Activated CD4-positive, alpha-beta T cell treated with anti-CD3 and anti-CD28 coated beads, Interleukin-2, amount 50 U/mL, for 24 hours (primary cell): ENCODE measurements around the gene KLC1.

Source experiments
- DNase-seq, 2 donors: peaks; one replicate each; pipeline ENCODE4 v3.0.0-alpha.2; 2020; ENCODE audit warnings: low read depth in 1 of 2, low spot score in 1 of 2

The KLC1 gene

DNA sequence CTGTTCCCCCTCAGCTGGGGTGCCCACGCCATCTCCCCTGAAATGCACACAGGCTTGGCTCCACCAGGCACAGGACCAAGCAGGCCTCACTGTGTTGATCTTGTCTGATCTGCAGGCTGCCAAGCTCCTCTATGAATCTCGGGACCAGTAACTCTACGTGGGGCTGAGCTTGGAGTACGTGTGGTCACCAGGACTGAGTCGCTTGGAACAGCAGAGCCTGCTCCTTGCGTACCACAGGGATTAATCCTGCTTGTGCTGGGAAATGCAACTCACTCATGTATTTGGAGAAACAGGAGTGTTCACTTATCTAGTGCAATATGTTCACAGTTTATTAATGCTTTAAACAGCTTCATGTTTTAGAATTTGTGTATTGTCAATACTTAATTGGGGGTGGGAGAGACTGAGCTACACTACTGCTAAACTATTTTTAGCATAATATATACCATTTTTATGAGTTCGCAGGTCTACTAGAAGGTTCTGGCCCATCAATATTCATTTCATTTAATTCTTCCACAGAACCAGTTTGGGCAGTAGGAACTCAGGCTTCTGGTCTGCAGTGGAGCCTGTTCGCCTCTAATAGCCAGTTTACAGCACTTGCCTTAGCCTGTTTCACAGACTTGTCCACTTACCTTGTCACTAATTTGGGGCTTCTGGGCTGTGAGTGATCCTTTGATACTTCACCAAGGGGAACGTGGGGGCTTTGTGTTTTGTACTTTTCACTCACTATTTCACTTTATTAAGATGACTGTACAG lies 104.0 kb downstream of the KLC1 start:
- DNase-seq = no peak

DNA sequence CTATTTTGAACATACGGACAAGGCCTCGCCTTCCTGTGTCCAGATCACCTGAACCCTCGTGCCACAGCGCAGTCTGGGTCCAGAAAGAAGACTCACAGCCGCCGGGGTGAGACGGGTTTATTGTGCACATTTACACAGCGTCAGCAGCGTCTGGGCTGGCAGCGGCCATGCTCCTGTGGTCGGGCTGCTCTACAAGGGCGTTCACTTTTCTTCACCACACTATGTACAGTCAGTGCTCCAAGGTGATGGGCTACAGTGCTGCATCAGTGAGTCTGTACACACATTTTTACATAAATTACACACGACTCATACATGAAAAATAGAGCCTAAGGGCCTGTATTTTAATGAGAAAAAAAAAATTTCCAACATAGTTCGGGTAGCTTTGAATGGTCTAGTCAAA lies 104.6 kb downstream of the KLC1 start:
- no peak for DNase-seq

DNA sequence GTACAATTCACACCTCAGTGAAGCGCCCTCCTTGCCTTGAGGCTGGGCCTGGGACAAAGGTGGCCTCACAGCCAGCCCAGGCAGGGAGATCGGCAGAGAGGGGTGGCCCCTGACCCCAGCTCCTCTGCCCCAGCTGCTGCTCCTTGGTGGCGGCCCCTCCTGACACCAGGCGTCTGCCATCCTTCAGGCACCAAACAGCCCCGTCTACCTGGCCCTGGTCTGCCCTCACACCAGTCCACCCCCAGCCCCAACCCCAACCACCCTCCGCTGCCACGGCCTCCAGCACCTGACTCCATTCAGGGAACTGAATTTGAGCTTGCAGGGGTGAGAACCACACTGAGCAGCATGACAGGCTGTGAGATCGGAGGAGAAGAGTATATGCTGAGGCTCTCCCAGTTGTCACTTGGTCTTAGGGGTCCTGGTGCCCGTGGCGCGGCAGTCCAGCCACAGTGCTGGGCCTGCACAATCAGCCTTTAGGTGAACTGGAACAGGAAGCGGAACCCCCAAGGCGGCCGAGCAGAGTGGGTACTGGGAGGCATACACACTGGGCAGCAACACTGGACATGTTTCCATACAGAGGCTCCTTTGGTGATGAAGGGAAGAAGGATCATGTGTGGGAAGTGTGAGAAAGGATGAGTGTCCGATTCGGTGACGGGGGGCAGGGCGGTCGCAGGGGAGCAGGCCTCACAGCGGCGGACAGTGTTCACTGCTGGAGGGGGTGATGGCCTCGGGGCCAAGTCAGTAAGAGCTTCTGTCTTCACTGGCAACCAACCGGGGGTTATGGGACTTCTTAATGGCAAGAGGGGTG lies 105.3 kb downstream of the KLC1 start:
- DNase-seq = no peak

DNA sequence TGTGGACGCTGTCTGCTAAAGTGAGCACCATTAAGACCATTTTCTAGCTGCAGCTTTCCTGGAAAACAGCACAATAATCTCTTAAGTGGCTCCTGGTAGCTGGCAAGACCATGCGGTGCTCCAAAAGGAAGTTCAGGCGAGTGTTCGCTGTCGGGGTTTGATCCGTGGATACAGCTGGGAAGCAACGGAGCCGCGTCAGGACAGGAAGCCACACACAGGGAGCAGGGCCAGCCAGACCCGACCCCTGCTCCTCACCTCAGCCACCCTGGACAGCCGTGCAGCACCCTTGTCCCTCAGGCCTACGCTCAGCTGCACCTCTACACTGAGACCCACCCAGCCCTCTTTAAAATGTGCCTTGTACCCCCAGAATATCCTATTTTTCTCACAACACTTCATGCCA lies 106.0 kb downstream of the KLC1 start:
- DNase-seq = no peak

DNA sequence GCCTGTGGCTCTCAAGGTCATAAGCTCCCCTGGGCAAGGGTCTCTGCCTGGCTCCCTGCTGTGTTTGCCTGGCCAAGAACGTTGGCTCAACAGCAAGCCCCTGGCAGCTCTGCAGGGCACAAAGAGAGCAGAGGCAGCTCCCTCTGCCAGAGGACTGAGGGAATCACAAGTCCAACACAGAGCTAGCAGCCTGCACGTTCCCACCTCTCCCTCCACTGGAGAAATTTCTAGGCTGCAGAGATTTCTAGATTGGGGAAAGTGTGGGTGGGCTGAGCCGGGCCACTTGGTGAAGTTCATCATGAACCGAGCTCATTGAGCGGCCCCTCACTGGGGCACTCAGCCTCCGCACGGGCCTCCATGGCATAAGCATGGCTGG lies 106.4 kb downstream of the KLC1 start:
- no peak for DNase-seq

DNA sequence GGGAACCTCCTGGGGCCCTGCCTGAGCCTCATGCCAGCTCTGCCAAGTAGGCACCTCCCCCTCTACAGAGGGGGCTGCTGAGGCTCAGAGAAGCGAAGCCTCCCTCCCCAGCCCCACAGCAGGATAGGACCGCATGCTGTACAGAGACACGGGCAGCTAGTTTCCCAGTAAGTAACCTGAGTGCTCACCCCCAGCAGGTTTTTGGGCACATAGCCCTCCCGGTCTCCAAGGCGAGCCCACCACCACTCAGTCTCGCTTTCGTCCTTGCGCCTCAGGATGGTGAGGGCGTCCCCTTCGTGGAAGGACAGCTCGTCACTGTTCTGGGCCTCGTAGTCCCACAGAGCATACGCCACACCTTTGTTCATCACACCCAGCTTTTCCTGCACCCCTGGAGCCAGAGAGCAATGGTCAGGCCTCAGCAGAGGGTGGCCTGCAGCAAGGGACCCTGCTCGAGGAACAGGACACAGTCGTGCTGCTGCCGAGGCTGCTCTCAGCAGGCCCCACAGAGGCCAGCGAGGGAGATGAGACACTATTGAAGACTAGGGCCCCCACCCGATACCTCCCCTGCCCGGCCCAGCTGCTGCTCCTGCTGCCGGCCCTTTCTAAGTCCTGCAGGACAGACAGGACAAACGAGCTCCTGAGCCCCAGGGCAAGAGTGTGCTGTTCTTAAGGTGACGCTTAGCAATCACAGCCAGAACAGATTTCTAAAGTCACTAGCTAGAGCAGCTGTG lies 107.0 kb downstream of the KLC1 start:
- DNase-seq = no peak

DNA sequence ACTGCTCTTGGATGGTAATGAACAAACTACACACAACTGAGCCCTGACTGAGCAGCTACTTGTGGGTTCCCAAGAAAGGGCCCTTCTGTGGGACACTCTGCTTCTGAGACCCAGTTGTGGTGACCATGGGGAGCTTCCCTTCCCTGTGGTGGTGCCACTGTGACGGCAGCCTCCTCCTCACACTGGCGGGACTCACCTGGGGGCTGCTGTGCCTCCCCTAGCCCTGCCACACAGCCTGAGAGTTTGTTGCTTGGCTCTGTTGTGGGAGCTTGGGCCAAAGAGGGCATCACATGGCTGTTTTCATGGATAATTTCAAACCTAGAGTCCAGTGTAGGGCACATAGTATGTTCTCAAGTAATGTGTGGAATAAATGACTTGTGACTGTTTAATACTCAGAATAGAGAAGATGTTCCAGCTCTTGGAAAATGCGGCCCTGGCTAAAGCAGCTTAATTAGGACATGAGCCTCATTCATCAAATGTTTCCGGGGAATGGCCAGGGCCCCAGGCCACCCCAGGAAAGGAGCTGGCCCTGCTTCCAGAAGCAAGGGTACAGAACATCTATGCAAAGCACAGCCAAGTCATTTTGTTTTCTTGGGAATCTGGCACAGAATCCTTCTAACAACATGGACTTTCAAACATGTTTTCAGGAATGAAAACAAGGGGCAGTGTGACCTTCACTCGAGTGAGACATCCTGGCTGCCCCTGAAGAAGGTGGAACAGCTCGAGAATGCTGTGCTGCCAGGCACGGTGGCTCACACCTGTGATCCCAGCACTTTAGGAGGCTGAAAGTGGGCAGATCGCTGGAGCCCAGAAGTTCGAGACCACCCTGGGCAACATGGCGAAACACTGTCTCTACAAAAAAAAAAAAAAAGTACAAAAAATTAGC lies 107.8 kb downstream of the KLC1 start:
- no peak for DNase-seq

DNA sequence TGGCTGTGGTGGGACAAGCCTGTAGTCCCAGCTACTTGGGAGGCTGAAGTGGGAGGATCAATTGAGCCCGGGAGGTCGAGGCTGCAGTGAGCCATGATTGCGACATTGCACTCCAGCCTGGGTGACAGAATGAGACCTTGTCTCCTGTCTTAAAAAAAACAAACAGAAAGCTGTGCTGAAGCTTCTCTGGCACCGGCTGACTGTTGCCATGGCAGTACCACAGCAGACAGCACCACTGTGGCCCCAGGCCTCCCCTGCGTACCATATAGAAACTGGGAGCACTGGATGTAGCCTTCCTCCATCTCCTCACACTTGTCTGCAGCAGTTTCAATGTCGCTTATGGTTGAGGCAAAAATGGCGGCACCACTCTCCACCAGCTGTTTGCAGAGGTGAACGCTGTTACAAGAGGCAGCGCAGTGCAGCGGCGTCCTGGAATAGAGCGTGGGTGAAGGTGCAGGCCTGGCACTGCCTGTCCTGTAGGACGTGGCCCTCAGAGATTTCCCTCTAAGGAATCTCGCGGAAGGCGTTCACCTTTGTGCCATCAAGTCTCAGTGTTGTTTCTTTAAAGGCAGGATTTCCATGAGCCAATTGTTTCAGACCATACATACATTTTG lies 108.5 kb downstream of the KLC1 start:
- no peak for DNase-seq

DNA sequence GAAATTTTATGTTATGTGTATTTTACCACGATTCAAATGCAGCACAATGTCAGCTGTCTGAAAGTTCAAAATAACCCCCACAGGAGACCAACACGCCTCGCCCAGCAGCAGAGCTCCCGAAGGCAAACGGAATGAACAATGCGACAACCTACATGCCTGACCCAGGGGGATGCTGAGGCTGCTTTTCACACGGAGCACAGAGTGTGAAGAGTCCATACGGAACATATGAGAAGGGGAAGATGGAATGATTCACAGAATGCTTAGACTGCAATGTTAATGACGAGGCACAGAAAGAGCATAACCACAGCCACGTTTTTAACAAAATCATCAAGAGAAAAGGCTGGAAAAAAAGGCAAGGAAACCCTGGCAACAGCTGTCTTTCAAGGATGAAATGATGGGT lies 109.2 kb downstream of the KLC1 start:
- DNase-seq = no peak

DNA sequence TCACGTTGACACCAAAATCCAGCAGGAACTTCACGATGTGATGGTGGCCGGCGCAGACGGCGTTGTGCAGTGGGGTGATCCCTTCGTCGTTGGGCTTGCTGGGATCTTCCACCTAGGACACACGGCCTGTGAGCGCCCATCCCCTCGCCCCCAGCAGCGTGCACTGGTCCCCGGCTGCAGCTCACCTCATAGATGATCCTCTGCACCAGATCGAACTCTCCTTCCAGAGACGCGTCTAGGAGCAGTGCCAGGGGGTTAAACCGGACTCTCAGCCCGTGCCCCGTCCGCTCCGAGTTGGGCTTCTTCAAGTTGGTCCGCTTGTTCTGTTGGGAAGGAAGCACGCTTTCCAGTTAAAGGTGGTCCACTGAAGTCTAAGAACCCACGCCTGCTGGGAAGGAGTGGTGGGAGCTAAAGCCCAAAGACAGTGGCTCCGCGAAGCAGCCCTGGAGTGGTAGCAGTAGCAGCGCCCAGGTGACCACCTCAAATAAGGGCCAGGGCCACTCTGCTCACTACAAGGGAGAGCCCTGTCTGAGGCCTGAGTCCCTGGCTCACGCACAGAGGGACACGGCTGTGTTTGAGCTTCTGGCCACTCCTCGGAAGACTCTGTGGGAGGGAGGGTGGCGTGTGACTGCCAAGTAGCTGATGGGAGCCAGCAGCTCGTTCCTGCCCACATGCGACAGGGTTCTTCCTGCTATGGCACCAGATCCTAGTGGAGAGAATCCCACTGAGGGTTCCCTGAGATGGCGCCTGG lies 109.9 kb downstream of the KLC1 start:
- no peak for DNase-seq

DNA sequence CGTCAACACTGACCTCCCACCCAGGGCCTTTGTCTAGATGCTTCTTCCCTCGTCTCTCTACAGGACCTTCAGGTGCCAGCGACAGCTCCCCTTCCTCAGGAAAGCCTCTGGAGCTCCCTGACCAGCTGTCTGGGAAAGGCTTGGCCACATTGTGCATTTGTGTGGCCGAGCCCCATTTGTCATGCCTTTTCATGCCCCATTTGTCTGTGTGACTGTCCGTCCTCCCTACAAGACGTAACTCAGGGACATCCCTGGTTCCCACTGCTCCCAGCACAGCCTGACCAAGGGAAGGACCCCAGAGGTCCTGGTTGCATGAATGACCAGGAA lies 110.4 kb downstream of the KLC1 start:
- no peak for DNase-seq

DNA sequence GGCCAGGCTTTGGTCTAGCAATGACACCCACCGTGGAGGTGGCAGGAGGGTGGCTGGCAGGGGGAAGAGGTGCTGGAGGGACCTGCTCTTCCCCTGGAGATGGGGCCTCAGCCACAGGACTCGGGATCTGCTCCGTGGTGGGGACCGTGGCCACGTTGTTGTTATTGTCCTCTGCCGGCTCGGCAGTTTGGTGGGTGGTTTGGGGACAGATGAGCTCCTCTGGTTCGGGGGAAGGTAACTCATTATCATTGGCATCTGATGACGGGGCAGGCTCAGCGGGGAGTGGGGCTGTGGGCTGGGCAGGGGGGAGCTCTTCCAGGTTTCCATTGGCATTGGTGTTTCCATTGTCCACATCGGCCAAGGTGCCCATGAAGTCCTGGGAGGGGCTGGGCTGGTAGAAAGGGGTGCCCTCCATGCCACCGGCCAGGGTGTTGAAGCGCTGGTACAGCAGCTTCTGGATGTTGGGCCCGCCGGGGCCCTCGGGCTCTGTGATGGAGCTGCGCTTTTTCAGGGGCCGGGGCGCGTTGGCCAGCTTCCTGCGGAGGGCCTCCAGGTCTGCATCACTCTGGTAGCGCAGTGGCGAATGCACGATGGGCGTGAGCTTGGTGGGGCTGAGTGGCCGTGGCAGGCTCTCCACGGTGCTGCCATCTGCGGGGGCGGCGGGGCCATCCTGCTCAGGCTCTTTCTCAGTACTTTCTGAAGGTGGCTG lies 110.9 kb downstream of the KLC1 start:
- no peak for DNase-seq

DNA sequence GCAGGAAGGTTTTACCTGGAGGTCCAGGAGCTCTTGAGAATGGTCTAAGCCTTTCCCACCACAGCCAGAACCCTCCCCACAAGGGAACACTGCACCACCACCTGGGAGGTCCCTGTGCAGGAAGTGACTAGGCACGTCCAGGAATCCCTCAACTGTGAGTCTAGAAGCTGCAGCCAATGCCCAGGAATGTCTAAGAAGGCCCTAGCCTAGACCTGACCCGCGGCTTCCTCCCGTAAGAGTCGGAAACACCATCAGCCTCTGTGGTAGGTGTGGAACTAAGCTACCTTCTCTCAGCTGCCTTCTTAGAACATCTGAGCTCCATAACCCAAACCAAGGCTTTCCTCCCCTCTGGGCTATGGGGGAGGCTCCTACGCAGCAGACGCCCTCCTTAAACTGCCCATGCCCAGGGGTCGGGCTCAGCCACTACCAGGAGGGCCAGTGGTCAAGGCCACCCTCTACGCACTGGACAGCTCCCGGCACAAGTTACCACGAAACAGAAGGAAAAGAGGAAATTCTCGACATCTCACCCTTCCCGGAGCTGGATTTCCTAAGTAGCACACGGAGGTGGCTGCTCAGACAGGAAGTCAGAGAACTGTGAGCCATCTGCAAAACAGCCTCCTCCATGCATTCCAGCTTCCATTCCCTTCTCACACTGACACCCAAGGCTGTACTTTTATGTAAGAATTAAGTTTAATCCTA lies 112.1 kb downstream of the KLC1 start:
- DNase-seq = no peak

DNA sequence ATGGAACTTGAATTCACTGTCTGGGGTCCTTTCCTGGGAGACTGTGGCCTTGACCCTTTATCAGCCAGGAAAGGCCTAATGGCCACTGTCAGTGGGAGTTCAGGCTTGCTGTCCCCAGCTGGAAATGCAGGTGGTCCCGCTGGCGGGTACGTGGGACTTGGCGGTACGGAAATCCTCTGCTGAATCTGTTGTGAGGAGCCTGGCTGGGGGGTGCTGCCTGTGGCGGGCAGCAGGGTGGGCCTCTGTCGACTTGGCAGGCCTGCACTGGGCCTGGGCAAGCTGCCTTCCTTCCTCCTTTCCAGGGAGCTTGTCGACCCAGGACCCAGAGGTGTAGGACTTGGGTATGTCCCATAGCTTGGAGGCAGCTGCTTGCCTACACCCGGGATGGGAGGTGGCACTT lies 112.9 kb downstream of the KLC1 start:
- no peak for DNase-seq

DNA sequence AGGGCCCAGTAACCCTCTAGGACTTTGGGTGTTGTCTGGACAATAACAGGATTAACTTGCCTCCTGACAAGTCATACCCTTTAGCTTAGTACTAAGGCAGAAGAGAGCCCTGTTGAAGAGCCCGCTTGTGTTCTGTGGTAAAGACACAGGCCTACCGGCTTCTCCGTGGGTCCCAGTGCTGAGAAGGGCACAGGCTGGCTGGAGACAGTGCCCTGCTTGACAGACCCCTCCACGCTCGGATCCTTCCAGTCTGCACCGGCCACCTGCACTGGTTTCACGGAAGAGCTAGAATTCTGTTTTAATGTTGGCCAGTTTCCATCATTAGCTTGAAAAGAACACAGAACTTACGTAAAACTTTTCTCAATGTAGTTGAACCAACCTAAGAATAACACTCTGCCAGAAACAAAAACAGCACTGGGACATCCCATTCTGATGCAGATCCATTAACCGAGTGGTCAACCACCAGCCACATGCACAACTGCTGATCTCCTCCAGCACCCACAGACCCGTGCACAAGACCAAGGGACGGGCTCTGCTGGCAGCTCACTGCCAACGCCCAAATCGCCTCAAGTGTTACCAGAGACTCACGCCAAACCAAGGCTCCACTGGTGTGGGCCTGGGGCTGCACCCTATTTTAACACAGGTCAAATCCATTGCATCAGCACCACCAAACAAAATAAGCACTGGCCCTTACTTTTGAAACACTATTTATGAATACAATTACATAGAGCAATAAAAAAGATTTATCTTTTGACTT lies 113.7 kb downstream of the KLC1 start:
- no peak for DNase-seq

DNA sequence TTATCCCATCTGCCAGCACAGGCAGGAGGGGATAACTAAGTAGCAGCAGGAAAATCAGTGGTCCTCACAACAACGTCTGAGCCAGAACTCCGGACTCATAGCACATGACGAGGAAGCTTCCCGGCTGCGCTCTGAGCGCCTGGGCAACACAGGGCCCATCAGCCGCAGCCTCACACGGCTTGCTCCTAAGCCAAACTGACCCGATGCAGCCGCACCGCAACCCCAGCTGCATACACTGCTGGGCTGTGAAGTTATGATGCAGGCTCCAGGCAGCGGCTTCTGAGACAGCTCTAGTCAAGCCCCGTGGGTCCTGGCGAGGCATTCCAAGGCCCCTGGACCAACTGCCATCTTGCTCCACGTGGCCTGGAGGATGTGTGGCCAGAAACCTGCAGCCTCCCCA lies 114.7 kb downstream of the KLC1 start:
- no peak for DNase-seq

DNA sequence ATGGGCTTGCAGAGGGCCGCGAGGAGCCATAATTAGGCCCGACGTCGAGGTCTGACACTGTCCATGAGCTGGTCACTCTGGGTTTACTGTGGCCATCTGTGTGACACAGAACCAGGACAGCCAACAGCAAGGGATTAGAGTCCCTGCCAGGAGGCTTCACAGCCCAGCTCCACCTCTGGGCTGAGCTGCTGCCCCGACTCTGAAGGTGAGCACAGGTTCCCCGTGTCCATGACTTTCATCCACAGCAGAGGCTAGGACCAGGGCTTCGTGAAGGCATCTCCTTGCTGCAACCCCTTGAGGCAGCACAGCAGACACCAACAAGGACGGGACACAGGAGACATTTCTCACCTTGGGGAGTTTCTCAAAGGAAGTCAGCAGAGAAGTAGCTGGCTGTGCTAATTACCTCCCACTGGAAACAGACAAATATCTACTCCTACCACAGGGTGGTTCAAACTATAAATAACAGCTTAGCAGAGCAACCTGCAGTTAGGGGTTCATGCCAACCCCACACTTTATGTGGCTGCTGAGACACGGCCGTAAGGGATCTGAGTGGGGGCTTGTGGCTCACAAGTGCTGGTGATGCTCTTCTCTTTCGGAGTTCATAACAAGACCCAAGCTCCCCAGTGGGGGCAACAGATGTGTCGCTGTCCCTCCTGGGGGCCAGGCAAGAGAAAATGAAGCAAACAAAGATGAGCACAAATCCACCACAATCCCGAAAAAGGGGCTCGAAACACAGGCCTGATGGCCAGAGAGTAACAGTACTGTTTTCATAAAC lies 115.8 kb downstream of the KLC1 start:
- no peak for DNase-seq
